ENCODE measurements around the gene IP6K1.
"Not testable (repeated sequence)": the region's sequence is repeated elsewhere in the genome, so short reads cannot be mapped to it uniquely, and the experiment has no call there.

The IP6K1 gene

DNA sequence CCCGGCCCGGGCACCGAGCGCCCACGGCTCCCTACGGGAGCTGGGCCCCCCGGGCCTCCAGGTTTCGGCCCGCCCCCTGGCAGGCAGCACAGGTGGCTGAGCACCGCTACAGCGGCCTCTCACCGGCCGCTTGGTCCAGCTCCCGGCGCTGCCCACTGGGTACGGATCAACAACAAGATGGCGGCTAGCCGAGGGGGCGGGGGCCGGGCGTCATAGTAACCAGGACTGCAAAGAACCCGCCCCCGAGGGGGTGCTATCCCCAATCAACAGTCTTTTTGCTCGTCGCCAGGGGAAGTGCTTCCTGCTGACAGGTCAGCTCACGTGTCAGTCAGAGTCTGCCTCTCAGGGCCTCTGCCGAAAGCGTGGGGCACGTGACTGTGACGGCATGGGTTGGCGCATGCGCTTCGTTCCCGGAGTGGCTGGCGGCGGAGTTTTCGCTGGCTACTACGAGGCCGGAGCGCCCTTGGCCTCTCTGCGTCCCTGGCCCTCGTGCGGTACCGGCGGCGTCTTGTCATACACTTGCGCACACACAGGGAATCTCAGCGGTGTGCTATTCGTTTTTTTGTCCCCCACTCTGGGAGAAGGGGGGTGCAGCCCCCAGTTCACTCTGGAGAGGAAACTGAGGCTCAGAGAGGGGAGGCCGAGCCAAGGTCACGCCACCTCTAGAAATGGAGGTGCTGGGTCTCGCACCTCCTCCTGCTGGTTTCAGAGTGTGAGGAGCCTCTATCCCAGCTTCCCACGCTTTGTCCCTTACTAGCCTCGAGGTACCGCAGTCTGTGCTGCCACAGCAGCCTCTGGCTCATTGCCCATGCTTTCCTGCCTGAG is at the start of gene IP6K1:
Gene IP6K1, minus strand, starts transcription at position 186 of the 825 bp plus-strand sequence. CDS start 38,502 bp downstream, outside the sequence.
- Mint-ChIP-seq H3K4me1 (ENCODE audit: low read depth) (peaks cover 21% of the 10 kb centered on the region), H3K27ac (peak within 1 kb of the TSS; percentile 96), H3K27me3 (ENCODE audit: low read depth) (peaks cover 10% of the 10 kb centered on the region), H3K4me3 (peak within 1 kb of the TSS; percentile 94), H3K9me3 (no peaks in the 10 kb centered on the region), H3K36me3 (ENCODE audit: low read depth) (peaks cover 9% of the 10 kb centered on the region)
- DNase-seq (ENCODE audit: low spot score) = peak; percentile 100

DNA sequence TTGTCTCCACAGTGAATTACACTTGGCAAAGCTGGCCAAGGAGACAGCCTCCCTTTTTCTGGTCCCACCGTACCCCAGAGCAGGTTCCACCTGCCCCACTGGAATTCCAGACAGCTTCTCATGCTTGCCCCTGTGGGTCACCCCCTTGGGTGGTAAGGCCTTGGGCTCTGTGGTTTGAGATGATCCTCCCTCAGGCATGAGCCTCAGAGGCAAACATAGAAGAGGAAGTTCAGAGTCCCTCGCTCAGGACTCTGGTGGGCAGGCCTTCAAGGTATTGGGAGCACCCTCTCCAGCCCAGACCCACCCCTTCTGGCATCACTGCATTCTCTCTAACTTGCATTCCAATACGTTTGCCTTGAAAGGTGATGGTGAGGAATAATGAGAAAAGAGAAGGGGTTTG is 45.0 kb upstream of the IP6K1 start:
- H3K27me3 Mint-ChIP-seq (ENCODE audit: low read depth) = no peaks in the 10 kb centered on the region
- no peak overlapping the region for H3K4me3 Mint-ChIP-seq
- no peak overlapping the region for H3K27ac Mint-ChIP-seq
- no peak for DNase-seq (ENCODE audit: low spot score)
- peaks cover 8% of the 10 kb centered on the region for H3K36me3 Mint-ChIP-seq (ENCODE audit: low read depth)
- no peaks in the 10 kb centered on the region for H3K9me3 Mint-ChIP-seq
- H3K4me1 Mint-ChIP-seq (ENCODE audit: low read depth) = no peaks in the 10 kb centered on the region

DNA sequence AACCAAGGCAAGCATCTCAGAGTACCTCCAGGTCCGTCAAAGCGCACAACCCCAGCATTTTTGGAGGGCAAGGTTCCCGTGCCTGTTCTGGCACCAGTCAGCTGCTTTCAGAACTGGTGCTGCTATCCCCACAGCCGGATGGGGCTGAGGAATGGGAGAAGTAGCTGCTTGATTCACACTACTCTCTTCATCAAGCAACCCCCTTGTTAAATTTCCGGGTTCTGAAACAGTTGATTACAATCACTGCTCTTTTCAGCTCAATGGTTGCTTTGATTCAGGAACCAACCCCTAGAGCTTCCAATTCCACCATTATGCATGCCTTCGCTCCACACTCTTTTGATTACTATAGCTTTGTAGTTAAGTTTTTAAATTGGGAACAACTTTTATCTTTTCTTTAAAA is 39.7 kb upstream of the IP6K1 start:
- DNase-seq (ENCODE audit: low spot score) = no peak
- no peaks in the 10 kb centered on the region for H3K9me3 Mint-ChIP-seq
- no peaks in the 10 kb centered on the region for H3K4me1 Mint-ChIP-seq (ENCODE audit: low read depth)
- H3K36me3 Mint-ChIP-seq (ENCODE audit: low read depth) = peaks cover 5% of the 10 kb centered on the region
- no peak overlapping the region for H3K4me3 Mint-ChIP-seq
- no peak overlapping the region for H3K27ac Mint-ChIP-seq
- H3K27me3 Mint-ChIP-seq (ENCODE audit: low read depth) = no peaks in the 10 kb centered on the region

GRCh38 chr3:49823131-49823530 is 36.8 kb upstream of the IP6K1 start:
- H3K4me3 Mint-ChIP-seq; H3K36me3 Mint-ChIP-seq (ENCODE audit: low read depth); H3K4me1 Mint-ChIP-seq (ENCODE audit: low read depth); H3K27ac Mint-ChIP-seq; H3K27me3 Mint-ChIP-seq (ENCODE audit: low read depth); H3K9me3 Mint-ChIP-seq; DNase-seq (ENCODE audit: low spot score): not testable (repeated sequence)

DNA sequence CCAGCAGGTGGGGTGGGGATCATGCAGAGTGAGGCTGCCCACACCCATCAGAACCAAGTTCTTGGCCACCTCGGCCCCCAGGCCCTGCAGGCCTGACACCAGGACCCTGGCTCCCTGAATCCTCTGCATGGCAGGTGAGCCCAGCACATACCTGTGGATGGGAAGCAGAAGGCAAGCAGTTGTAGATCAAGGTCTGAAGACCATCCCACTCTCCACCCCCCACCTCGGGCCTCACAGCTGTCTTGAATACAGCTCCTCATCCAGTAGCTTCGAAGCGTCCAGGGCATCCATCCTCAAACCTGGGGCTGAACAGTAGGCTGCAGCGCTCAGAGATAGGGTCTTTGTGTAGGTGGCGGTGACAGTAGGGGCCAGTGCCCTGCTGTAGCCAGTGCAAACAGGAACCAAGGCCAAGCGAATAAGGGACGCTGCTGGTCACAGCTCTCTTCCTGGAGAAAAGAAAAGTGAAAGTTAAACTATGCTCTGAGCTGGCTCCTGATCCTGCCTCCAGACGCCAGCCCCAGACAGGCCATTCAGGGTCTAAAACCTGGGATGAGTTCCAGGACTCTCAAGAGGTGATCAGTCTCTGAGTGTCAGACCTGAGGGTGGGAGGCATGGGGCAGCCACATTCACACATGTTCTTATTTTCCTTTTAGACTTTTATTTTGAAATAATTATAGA is 27.3 kb upstream of the IP6K1 start, which contains the start of gene UBA7:
Gene UBA7, minus strand, starts transcription at position 457 of the 678 bp plus-strand sequence. Its CDS starts 166 bp downstream, at position 291.
- H3K4me1 Mint-ChIP-seq (ENCODE audit: low read depth) = peaks cover 20% of the 10 kb centered on the region
- DNase-seq (ENCODE audit: low spot score) = peak; percentile 37
- H3K27ac Mint-ChIP-seq = peak within 1 kb of the TSS; percentile 94
- no peaks in the 10 kb centered on the region for H3K9me3 Mint-ChIP-seq
- H3K4me3 Mint-ChIP-seq = peak within 1 kb of the TSS; percentile 97
- no peaks in the 10 kb centered on the region for H3K27me3 Mint-ChIP-seq (ENCODE audit: low read depth)
- H3K36me3 Mint-ChIP-seq (ENCODE audit: low read depth) = peaks cover 29% of the 10 kb centered on the region

GRCh38 chr3:49812916-49813496 is 26.7 kb upstream of the IP6K1 start:
- H3K9me3 Mint-ChIP-seq = no peaks in the 10 kb centered on the region
- no peak for DNase-seq (ENCODE audit: low spot score)
- no peaks in the 10 kb centered on the region for H3K27me3 Mint-ChIP-seq (ENCODE audit: low read depth)
- H3K27ac Mint-ChIP-seq = peak overlapping the region; percentile 94
- peak overlapping the region; percentile 97 for H3K4me3 Mint-ChIP-seq
- H3K4me1 Mint-ChIP-seq (ENCODE audit: low read depth) = peaks cover 20% of the 10 kb centered on the region
- peaks cover 30% of the 10 kb centered on the region for H3K36me3 Mint-ChIP-seq (ENCODE audit: low read depth)

GRCh38 chr3:49807431-49808114 is 21.2 kb upstream of the IP6K1 start:
- Mint-ChIP-seq H3K4me1 (ENCODE audit: low read depth) (peaks cover 32% of the 10 kb centered on the region), H3K27ac (no peak overlapping the region), H3K36me3 (ENCODE audit: low read depth) (peaks cover 32% of the 10 kb centered on the region), H3K4me3 (no peak overlapping the region), H3K27me3 (ENCODE audit: low read depth) (no peaks in the 10 kb centered on the region), H3K9me3 (no peaks in the 10 kb centered on the region)
- no peak for DNase-seq (ENCODE audit: low spot score)

GRCh38 chr3:49806850-49807249 is 20.5 kb upstream of the IP6K1 start:
- Mint-ChIP-seq H3K36me3 (ENCODE audit: low read depth) (peaks cover 28% of the 10 kb centered on the region), H3K4me1 (ENCODE audit: low read depth) (peaks cover 35% of the 10 kb centered on the region), H3K27ac (no peak overlapping the region), H3K4me3 (no peak overlapping the region), H3K27me3 (ENCODE audit: low read depth) (peaks cover 6% of the 10 kb centered on the region), H3K9me3 (no peaks in the 10 kb centered on the region)
- DNase-seq (ENCODE audit: low spot score) = no peak

DNA sequence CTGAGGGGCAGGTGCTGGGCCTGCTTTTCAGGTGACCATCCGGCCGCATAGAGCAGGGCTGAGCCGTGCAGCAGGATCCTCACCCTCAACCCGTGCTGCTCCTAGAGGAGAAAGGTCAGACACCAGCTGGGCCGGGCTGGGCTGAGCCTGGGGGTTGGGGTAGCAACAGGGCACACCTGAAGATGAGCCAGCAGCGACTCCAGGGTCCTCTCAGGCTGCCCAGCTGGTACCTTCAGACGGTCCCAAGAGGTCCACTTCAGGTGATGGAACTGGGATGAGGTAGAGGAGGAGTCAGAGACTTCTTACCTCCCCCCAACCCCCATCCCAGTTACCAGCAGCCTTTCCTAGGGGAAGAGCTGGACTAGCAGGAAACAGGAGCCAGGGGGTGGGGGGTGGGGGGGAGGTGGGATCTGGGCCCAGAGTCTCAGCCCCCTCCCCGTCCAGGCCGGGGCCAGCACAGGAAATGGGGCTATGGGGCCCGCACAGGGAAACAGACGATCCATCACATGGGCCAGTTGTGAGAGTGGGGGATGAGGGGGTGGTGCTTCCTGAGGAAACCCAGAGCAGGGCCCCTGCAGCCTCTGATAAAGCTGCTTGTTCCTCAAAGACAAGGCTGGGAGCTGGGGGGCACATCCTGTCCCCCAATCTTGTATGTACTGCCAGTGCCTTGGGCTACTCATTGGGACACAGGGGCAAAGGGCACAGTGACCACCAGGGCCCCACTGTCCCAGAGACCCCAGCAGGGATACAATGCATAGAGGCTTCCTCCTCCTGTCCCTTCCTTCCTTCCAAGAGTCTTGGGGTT is 19.8 kb upstream of the IP6K1 start:
- H3K9me3 Mint-ChIP-seq = no peaks in the 10 kb centered on the region
- peak; percentile 21 for DNase-seq (ENCODE audit: low spot score)
- H3K27ac Mint-ChIP-seq = no peak overlapping the region
- H3K4me3 Mint-ChIP-seq = no peak overlapping the region
- H3K27me3 Mint-ChIP-seq (ENCODE audit: low read depth) = peaks cover 14% of the 10 kb centered on the region
- peaks cover 29% of the 10 kb centered on the region for H3K4me1 Mint-ChIP-seq (ENCODE audit: low read depth)
- peaks cover 23% of the 10 kb centered on the region for H3K36me3 Mint-ChIP-seq (ENCODE audit: low read depth)

DNA sequence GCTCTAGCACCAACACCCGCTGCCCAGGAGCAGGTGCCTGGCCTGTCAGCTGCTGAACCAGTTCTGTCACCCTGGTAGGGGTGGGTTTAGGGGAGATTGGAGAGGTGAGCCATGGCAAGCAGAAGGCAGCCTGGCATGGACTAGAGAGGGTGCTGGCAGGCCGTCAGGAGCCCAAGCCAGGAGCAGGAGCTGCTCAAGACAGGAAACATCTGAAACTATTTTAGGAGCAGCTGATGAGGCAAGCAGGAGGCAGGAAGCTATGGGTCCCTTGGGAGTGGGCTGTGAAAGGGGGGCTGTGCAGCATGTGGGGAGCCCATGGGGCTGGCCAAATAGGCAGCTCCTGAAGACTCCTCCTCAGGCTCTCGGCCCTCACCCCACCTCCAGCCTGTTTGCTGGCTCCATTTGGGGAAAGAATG is 19.0 kb upstream of the IP6K1 start:
- H3K4me1 Mint-ChIP-seq (ENCODE audit: low read depth) = peaks cover 29% of the 10 kb centered on the region
- peak overlapping the region; percentile 48 for H3K27ac Mint-ChIP-seq
- H3K9me3 Mint-ChIP-seq = no peaks in the 10 kb centered on the region
- DNase-seq (ENCODE audit: low spot score) = no peak
- H3K36me3 Mint-ChIP-seq (ENCODE audit: low read depth) = peaks cover 20% of the 10 kb centered on the region
- H3K27me3 Mint-ChIP-seq (ENCODE audit: low read depth) = peaks cover 15% of the 10 kb centered on the region
- peak overlapping the region; percentile 2 for H3K4me3 Mint-ChIP-seq

DNA sequence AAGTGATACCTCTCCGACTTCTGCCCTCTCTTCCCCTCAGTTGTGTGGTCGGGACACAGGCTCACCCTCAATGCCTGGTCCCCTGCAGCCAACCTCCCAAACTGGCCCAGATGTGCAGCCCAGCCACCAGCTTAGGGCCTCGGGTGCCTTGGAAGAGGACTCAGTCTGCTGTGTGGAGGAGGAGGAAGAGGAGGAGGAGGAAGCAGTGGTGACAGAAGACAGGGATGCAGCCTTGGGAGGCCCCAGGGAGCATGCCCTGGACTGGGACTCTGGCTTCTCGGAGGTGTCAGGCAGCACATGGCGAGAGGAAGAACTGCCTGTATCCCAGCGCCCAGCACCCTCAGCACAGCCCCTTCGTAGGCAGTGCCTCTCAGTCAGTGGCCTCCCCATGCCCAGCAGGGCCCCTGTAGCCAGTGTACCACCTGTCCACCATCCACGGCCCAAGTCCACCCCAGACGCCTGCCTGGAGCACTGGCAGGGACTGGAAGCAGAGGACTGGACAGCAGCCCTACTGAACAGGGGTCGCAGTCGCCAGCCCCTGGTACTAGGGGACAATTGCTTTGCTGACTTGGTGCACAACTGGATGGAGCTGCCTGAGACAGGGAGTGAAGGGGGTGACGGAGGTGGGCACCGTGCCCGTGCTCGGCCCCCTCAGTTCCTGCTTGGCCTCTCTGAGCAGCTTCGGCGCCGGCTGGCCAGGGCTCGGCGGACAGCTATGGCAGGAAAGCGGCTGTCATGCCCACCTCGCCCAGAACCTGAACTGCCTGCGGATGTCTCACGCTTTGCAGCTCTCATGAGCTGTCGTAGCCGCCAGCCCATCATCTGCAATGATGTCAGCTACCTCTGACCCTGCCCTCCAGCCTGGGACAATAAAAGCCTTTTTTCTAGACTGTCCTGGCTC is 18.0 kb upstream of the IP6K1 start:
- peaks cover 10% of the 10 kb centered on the region for H3K36me3 Mint-ChIP-seq (ENCODE audit: low read depth)
- H3K4me3 Mint-ChIP-seq = peak overlapping the region; percentile 71
- H3K27me3 Mint-ChIP-seq (ENCODE audit: low read depth) = peaks cover 15% of the 10 kb centered on the region
- peaks cover 29% of the 10 kb centered on the region for H3K4me1 Mint-ChIP-seq (ENCODE audit: low read depth)
- peak overlapping the region; percentile 55 for H3K27ac Mint-ChIP-seq
- DNase-seq (ENCODE audit: low spot score) = no peak
- no peaks in the 10 kb centered on the region for H3K9me3 Mint-ChIP-seq

DNA sequence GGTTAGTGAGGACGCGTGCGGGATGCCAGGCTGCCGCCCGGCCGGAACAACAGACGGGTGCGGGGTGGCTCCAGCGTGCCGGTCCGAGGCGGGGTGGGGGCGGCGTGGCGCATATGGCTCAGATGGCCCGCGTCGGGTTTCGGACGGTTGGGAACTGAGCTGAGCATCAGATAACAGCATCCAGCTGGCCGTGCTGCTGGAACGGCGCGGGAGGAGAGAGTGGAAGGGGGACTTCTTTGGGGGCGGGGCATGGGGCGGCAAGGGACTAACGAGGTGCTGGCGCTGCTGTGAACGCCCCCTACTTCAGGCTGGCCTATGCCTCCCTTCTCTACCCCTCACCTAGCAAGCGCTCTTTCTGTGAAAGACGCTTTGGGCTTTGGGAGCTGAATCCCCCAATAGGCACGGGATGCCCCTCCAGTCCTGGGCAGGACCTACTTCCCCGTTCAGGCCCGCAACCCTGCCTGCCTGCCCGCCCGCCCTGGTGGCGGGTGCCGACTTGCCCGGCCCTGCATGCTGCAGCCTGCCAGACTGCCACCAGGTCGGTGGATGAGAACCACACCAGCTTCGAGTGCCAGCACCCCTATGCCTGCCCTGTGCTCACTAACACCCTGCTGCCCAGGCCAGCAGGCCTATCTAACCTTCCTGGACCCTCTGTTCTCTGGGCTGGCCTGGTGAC is 17.3 kb upstream of the IP6K1 start:
- peaks cover 18% of the 10 kb centered on the region for H3K27me3 Mint-ChIP-seq (ENCODE audit: low read depth)
- peak overlapping the region; percentile 71 for H3K4me3 Mint-ChIP-seq
- H3K27ac Mint-ChIP-seq = peak overlapping the region; percentile 55
- peaks cover 5% of the 10 kb centered on the region for H3K36me3 Mint-ChIP-seq (ENCODE audit: low read depth)
- no peak for DNase-seq (ENCODE audit: low spot score)
- no peaks in the 10 kb centered on the region for H3K9me3 Mint-ChIP-seq
- peaks cover 29% of the 10 kb centered on the region for H3K4me1 Mint-ChIP-seq (ENCODE audit: low read depth)
